ENCODE measurements around the gene RPL27. TPM values are rescaled to one million over a fixed set of nuclear protein-coding genes. Genes with fewer than 3 reads are reported as not detected.

The RPL27 gene
- total and polyA plus RNA-seq, 4 donors: 188 to 928 (median 442) TPM

GRCh38 chr17:43043307-43043706 is 45.1 kb downstream of the RPL27 start:
- Histone ChIP-seq H3K36me3 (ENCODE audit: control insufficient read depth in 4 of 4, insufficient read depth in 3 of 4, low read depth in 1 of 4, low read length in 3 of 4) (no peaks in the 10 kb centered on the region), H3K4me1 (ENCODE audit: control insufficient read depth in 4 of 4, insufficient read depth in 4 of 4, low read length in 3 of 4) (peaks cover 5 to 27% (median 23%) of the 10 kb centered on the region in 4 donors), H3K4me3 (ENCODE audit: low read depth in 1 of 3, low read length in 3 of 3) (no peak overlapping the region), H3K27ac (ENCODE audit: low read depth in 1 of 2, low read length in 2 of 2) (no peak overlapping the region), H3K9ac (ENCODE audit: low read depth in 1 of 2, low read length in 2 of 2) (no peak overlapping the region), H3K9me3 (ENCODE audit: control insufficient read depth in 4 of 4, low read length in 3 of 4) (no peaks in the 10 kb centered on the region), H3K27me3 (ENCODE audit: control insufficient read depth in 4 of 4, insufficient read depth in 4 of 4, low read length in 3 of 4) (no peaks in the 10 kb centered on the region)
- TF ChIP-seq FOXA1 (IDR thresholded peaks at IDR 0.05): no peak
- DNase-seq (ENCODE audit: low spot score): no peak

GRCh38 chr17:43044024-43044423 is 45.8 kb downstream of the RPL27 start:
- H3K27me3 ChIP-seq (ENCODE audit: control insufficient read depth in 4 of 4, insufficient read depth in 4 of 4, low read length in 3 of 4): no peaks in the 10 kb centered on the region
- H3K9me3 ChIP-seq (ENCODE audit: control insufficient read depth in 4 of 4, low read length in 3 of 4): no peaks in the 10 kb centered on the region
- H3K27ac ChIP-seq (ENCODE audit: low read depth in 1 of 2, low read length in 2 of 2): no peak overlapping the region
- 82% methylated on average over 4 of the region's 4 CpGs for WGBS
- H3K36me3 ChIP-seq (ENCODE audit: control insufficient read depth in 4 of 4, insufficient read depth in 3 of 4, low read depth in 1 of 4, low read length in 3 of 4): no peaks in the 10 kb centered on the region
- H3K4me3 ChIP-seq (ENCODE audit: low read depth in 1 of 3, low read length in 3 of 3): peak overlapping the region in 1 of 3 donors; percentile 2
- no peak for TF ChIP-seq RAD21 (IDR thresholded peaks at IDR 0.05)
- TF ChIP-seq SP1 (IDR thresholded peaks at IDR 0.05): no peak
- TF ChIP-seq ATF3 (IDR thresholded peaks at IDR 0.05): no peak
- no peak for TF ChIP-seq FOXA2 (IDR thresholded peaks at IDR 0.05)
- no peak for TF ChIP-seq RXRA (IDR thresholded peaks at IDR 0.05)
- no peak for TF ChIP-seq EGR1 (IDR thresholded peaks at IDR 0.05; ENCODE audit: low read depth in 2 of 2)
- TF ChIP-seq TAF1 (conservative IDR thresholded peaks at IDR 0.05): no peak
- TF ChIP-seq NR2F2 (IDR thresholded peaks at IDR 0.05): no peak
- TF ChIP-seq HNF4G (IDR thresholded peaks at IDR 0.05): no peak
- H3K4me1 ChIP-seq (ENCODE audit: control insufficient read depth in 4 of 4, insufficient read depth in 4 of 4, low read length in 3 of 4): peaks cover 5 to 26% (median 22%) of the 10 kb centered on the region in 4 donors
- no peak overlapping the region for H3K9ac ChIP-seq (ENCODE audit: low read depth in 1 of 2, low read length in 2 of 2)
- no peak for DNase-seq (ENCODE audit: low spot score)

GRCh38 chr17:43051969-43052368 is 53.8 kb downstream of the RPL27 start:
- Histone ChIP-seq H3K9me3 (ENCODE audit: control insufficient read depth in 4 of 4, low read length in 3 of 4) (no peaks in the 10 kb centered on the region), H3K4me1 (ENCODE audit: control insufficient read depth in 4 of 4, insufficient read depth in 4 of 4, low read length in 3 of 4) (no peaks in the 10 kb centered on the region), H3K36me3 (ENCODE audit: control insufficient read depth in 4 of 4, insufficient read depth in 3 of 4, low read depth in 1 of 4, low read length in 3 of 4) (peaks cover 0 to 1% (median 0%) of the 10 kb centered on the region in 4 donors), H3K4me3 (ENCODE audit: low read depth in 1 of 3, low read length in 3 of 3) (no peak overlapping the region), H3K27ac (ENCODE audit: low read depth in 1 of 2, low read length in 2 of 2) (no peak overlapping the region), H3K27me3 (ENCODE audit: control insufficient read depth in 4 of 4, insufficient read depth in 4 of 4, low read length in 3 of 4) (no peaks in the 10 kb centered on the region), H3K9ac (ENCODE audit: low read depth in 1 of 2, low read length in 2 of 2) (no peak overlapping the region)
- TF ChIP-seq ATF3 (IDR thresholded peaks at IDR 0.05) (no peak), FOXA1 (IDR thresholded peaks at IDR 0.05) (no peak), HNF4A (conservative IDR thresholded peaks at IDR 0.05) (no peak), GABPA (IDR thresholded peaks at IDR 0.05 in 1 of 2, conservative IDR thresholded peaks at IDR 0.05 in 1 of 2) (no peak), HNF4G (IDR thresholded peaks at IDR 0.05) (no peak), NR2F2 (IDR thresholded peaks at IDR 0.05) (no peak), ZBTB33 (IDR thresholded peaks at IDR 0.05) (no peak), CTCF (IDR thresholded peaks at IDR 0.05; ENCODE audit: low read depth, low read length, missing input control) (no peak), FOXA2 (IDR thresholded peaks at IDR 0.05) (no peak), SP1 (IDR thresholded peaks at IDR 0.05) (no peak), TAF1 (conservative IDR thresholded peaks at IDR 0.05) (no peak), MAX (IDR thresholded peaks at IDR 0.05) (no peak), RAD21 (IDR thresholded peaks at IDR 0.05) (no peak), REST (IDR thresholded peaks at IDR 0.05) (no peak), EGR1 (IDR thresholded peaks at IDR 0.05; ENCODE audit: low read depth in 2 of 2) (no peak), YY1 (IDR thresholded peaks at IDR 0.05) (no peak), RXRA (IDR thresholded peaks at IDR 0.05) (no peak), JUND (IDR thresholded peaks at IDR 0.05) (no peak)
- no peak for DNase-seq (ENCODE audit: low spot score)
- 98% methylated on average over 1 of the region's 1 CpG for WGBS
